ENCODE measurements around the gene CDRT15. TPM values are rescaled to one million over a fixed set of nuclear protein-coding genes. Genes with fewer than 3 reads are reported as not detected.

The CDRT15 gene
- total and polyA plus RNA-seq, 2 donors: 0.09 TPM; not detected in 1

Other genes starting within 250 kb of the CDRT15 start
- gene COX10, start 167.4 kb downstream of the CDRT15 start, total RNA-seq: 10.0 TPM
- gene COX10, start 167.4 kb downstream of the CDRT15 start, polyA plus RNA-seq: 6.2 TPM
- 5.8 TPM for gene HS3ST3B1, start 64.2 kb upstream of the CDRT15 start, total RNA-seq
- 6.3 TPM for gene HS3ST3B1, start 64.2 kb upstream of the CDRT15 start, polyA plus RNA-seq